GM12872 (cell line): Measurements from ENCODE around the gene BNC2.

Experiments used
- CTCF ChIP-seq: IDR thresholded peaks from 3 replicates; pipeline ENCODE4 v1.5.1; 2011; ENCODE audit warnings: low read depth, mild to moderate bottlenecking, low read length, moderate library complexity; ENCODE audit not compliant: insufficient read depth

The BNC2 gene

GRCh38 chr9:16639644-16640043 lies 230.8 kb downstream of the BNC2 start:
- no peak for TF ChIP-seq CTCF

GRCh38 chr9:16637911-16638310 lies 232.6 kb downstream of the BNC2 start:
- no peak for TF ChIP-seq CTCF

GRCh38 chr9:16637218-16637617 lies 233.3 kb downstream of the BNC2 start:
- no peak for TF ChIP-seq CTCF

GRCh38 chr9:16633794-16634193 lies 236.7 kb downstream of the BNC2 start:
- no peak for TF ChIP-seq CTCF

GRCh38 chr9:16628413-16628812 lies 242.1 kb downstream of the BNC2 start:
- no peak for TF ChIP-seq CTCF

- TF ChIP-seq CTCF: no peak
Observed at GRCh38 chr9:16627967-16628366, 242.5 kb downstream of the BNC2 start.

GRCh38 chr9:16627521-16627920 lies 242.9 kb downstream of the BNC2 start:
- no peak for TF ChIP-seq CTCF

GRCh38 chr9:16626577-16627130 lies 243.8 kb downstream of the BNC2 start:
- TF ChIP-seq CTCF: no peak
